ENCODE measurements around the gene HNRNPH1. TPM values are rescaled to one million over a fixed set of nuclear protein-coding genes. Genes with fewer than 3 reads are reported as not detected.

Gene HNRNPH1
- total RNA-seq, 1 donor from 2014 or later: 325 TPM

- TF ChIP-seq CTCF (IDR thresholded peaks at IDR 0.05; ENCODE audit: insufficient read depth, low read length, poor library complexity, severe bottlenecking): no peak
- DNase-seq (ENCODE audit: low read depth): no peak
- H3K27me3 ChIP-seq (ENCODE audit: control insufficient read depth, insufficient read depth, low read length): no peaks in the 10 kb centered on the region
- H3K36me3 ChIP-seq (ENCODE audit: control insufficient read depth, insufficient read depth, low read length): peaks cover 2% of the 10 kb centered on the region
- H3K4me3 ChIP-seq (ENCODE audit: low read depth, low read length): no peak overlapping the region
Measured at GRCh38 chr5:179608131-179608581, 15.3 kb downstream of the HNRNPH1 start.

- peaks cover 2% of the 10 kb centered on the region for H3K36me3 ChIP-seq (ENCODE audit: control insufficient read depth, insufficient read depth, low read length)
Measured at GRCh38 chr5:179607160-179607931, 16.1 kb downstream of the HNRNPH1 start.

GRCh38 chr5:179606910-179607159 is 16.6 kb downstream of the HNRNPH1 start:
- Histone ChIP-seq H3K4me3 (ENCODE audit: low read depth, low read length) (no peak overlapping the region), H3K27me3 (ENCODE audit: control insufficient read depth, insufficient read depth, low read length) (no peaks in the 10 kb centered on the region), H3K36me3 (ENCODE audit: control insufficient read depth, insufficient read depth, low read length) (peaks cover 4% of the 10 kb centered on the region)
- DNase-seq (ENCODE audit: low read depth): no peak
- TF ChIP-seq CTCF (IDR thresholded peaks at IDR 0.05; ENCODE audit: insufficient read depth, low read length, poor library complexity, severe bottlenecking): no peak

More at GRCh38 chr5:179607160-179607931, 16.1 kb downstream of the HNRNPH1 start:
- Histone ChIP-seq H3K4me3 (ENCODE audit: low read depth, low read length) (no peak overlapping the region), H3K27me3 (ENCODE audit: control insufficient read depth, insufficient read depth, low read length) (no peaks in the 10 kb centered on the region)
- no peak for TF ChIP-seq CTCF (IDR thresholded peaks at IDR 0.05; ENCODE audit: insufficient read depth, low read length, poor library complexity, severe bottlenecking)
- DNase-seq (ENCODE audit: low read depth): no peak

GRCh38 chr5:179606071-179606909 is 17.2 kb downstream of the HNRNPH1 start:
- Histone ChIP-seq H3K27me3 (ENCODE audit: control insufficient read depth, insufficient read depth, low read length) (no peaks in the 10 kb centered on the region), H3K36me3 (ENCODE audit: control insufficient read depth, insufficient read depth, low read length) (peaks cover 4% of the 10 kb centered on the region), H3K4me3 (ENCODE audit: low read depth, low read length) (no peak overlapping the region)
- TF ChIP-seq CTCF (IDR thresholded peaks at IDR 0.05; ENCODE audit: insufficient read depth, low read length, poor library complexity, severe bottlenecking): no peak
- no peak for DNase-seq (ENCODE audit: low read depth)

GRCh38 chr5:179605026-179605833 is 18.2 kb downstream of the HNRNPH1 start:
- Histone ChIP-seq H3K36me3 (ENCODE audit: control insufficient read depth, insufficient read depth, low read length) (peaks cover 4% of the 10 kb centered on the region), H3K4me3 (ENCODE audit: low read depth, low read length) (no peak overlapping the region), H3K27me3 (ENCODE audit: control insufficient read depth, insufficient read depth, low read length) (no peaks in the 10 kb centered on the region)
- TF ChIP-seq CTCF (IDR thresholded peaks at IDR 0.05; ENCODE audit: insufficient read depth, low read length, poor library complexity, severe bottlenecking): no peak
- DNase-seq (ENCODE audit: low read depth): no peak

All from kidney epithelial cell (primary cell).